HG03039 (cell line): ENCODE results near the gene NDST3.

Experiments
- ATAC-seq: cut with Tn5 transposase; IDR thresholded peaks from one replicate; pipeline ENCODE4 v1.9.1; 2021; ENCODE audit warnings: mild to moderate bottlenecking, moderate library complexity; ENCODE audit not compliant: unreplicated experiment

Gene NDST3

GRCh38 chr4:118173956-118174725, 139.9 kb downstream of the NDST3 start:
- ATAC-seq = no peak

DNA sequence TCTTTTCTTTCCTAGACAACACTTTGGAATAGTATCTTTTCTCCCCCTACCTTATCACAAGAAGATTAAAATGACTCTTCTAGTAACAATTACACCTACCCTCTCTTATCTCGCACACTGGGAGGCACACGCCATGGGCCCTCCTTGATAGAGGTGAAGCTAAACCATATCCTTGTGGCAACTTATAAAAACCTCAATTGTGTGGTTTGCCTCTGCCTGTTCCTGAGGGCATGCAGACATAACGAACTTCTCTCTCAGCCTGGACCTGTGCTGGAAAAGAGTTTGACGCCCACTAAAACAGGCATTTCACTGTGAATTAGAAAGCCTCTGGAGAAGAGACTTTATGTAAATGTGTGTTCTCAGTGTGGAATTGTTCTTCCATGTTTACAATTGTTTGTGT, 141.2 kb downstream of the NDST3 start:
- no peak for ATAC-seq

DNA sequence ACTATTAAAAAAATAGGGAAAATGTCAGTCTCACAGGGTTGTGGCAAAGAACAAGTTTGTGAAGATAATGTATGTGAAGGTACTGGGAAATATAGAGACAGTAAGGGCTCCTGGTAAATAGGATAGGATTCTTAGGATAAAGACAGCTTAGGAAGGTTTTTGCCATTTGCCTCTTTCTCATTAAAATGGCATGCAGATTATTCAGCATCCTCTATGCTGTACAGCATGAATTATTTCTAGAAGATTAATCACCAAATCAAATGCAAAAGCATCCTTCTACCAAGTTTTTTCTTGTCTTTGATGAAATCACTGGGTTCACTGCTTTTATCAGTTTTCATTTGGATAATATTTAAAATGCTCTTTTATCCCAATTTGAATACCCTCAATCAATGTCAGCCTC, 142.8 kb downstream of the NDST3 start:
- no peak for ATAC-seq

DNA sequence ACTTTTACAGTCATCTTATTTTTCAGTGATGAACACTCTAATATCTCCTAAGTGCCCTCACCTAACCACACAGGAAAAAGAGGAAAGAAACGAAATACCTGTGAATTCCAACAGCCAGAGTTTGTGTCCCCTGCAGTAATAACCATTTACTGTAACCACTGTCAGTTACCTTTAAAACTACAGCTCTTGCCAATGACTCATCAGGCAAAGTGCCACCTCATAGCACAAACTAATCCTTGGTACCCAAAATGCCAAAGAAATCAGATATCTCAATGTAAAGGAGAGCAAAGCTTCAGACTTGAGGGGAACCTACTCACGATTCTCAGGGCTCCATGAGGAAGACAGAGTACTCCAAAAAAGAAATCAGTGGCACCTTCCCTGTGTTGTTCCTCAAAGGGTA, 146.5 kb downstream of the NDST3 start:
- ATAC-seq = no peak

GRCh38 chr4:118190903-118191302, 156.6 kb downstream of the NDST3 start:
- no peak for ATAC-seq

- ATAC-seq = no peak
Measured at GRCh38 chr4:118193421-118193820, 159.1 kb downstream of the NDST3 start.

DNA sequence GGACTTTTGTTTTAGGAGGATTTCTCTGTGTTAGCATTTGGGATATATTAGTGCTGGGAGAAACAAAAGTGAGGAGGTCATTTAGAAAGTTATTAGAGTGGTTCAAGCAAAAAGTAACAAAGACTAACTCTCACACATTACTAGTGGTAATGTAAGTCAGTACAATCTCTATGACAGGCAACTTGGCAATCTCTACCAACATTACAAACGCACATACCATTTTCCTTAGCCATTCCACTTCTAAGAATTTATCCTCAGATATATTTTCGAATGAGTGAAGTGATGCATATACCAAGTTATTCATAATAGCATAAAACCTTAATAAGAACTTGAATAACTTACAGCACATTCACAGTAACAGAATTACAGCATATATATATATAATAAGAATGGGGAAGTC, 172.3 kb downstream of the NDST3 start:
- no peak for ATAC-seq

- ATAC-seq = no peak
Measured at GRCh38 chr4:118213101-118213500, 178.8 kb downstream of the NDST3 start.

DNA sequence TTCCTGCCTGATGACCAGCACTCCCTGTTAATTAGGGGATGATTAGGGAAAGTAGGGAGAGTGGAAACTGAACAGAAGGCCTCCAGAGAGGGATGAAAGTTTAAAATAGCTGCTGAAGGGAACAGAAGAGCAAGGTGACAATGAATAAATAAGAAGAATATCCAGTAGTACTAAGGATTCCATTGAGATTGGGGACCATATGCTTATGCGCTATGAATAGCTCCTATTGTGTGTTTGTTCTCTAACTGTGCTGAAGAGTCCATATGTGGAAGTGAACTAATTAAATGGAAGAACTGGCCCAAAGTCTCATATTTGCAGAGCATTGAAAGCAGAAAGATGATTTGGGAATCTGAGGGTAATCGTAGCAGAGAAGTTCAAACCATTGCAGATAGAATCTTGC, 181.5 kb downstream of the NDST3 start:
- no peak for ATAC-seq

- ATAC-seq = no peak
Measured at GRCh38 chr4:118221227-118221800, 187.0 kb downstream of the NDST3 start.

- no peak for ATAC-seq
Measured at GRCh38 chr4:118224243-118224829, 190.1 kb downstream of the NDST3 start.

DNA sequence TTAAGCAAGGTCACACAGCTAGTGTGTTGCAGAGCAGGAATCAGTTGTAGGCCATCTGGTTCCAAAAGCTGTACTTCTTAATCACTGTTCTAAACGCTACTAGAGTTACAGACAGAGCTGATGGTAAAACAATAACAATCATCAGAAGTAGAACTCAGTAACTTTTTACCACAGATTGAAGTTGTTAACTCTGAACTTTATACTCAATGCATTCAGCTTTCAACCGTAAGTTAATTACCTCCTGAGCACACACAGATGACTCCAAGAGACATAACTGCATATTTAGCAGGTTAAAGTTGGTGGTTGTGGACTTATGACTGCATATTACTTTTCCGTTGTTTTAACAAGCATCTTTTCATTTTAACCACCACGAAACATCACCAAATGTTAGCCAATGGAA, 191.2 kb downstream of the NDST3 start:
- ATAC-seq = no peak

- no peak for ATAC-seq
Measured at GRCh38 chr4:118226311-118227010, 192.2 kb downstream of the NDST3 start.

DNA sequence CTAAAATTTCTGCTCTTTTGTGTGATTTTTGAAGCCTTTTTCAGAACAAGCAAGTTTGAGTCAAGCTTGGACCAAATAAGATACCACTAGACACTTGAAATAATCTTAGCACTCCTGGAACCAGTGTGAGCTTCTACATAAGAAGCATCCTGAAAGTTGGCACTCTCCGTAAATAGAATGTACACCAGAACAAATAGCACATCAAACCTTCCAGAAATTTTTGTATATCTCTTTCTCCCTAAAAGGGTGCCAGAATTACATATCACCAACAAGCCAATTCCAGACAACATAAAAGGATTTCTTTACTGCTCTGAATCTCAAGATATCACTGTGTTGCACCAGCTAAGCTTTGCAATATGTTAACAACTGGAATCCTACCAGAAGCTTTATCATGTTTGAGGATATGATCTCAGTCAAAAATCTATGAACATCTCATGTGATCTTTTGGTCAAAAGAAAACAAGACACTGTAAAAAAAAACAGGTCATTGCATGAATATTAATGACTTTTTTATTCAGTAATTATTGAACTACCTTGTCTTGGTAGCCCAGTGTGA, 201.4 kb downstream of the NDST3 start:
- ATAC-seq = no peak

DNA sequence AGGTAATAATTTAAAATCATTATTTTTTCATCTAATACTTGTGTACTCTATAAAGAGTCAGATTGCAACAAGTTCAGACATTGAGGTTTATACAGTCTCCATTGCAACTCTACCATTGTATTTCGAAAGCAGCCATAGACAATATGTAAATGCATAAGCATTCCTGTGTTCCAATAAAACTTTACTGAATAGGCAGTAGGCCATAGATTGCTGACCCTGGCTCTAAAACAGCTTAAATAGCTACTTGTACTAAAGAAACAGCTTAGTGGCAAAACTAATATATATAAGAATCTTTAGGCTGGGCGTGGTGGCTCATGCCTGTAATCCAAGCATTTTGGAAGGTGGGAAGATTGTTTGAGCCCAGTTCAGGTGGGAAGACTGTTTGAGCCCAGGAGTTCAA, 203.2 kb downstream of the NDST3 start:
- no peak for ATAC-seq

DNA sequence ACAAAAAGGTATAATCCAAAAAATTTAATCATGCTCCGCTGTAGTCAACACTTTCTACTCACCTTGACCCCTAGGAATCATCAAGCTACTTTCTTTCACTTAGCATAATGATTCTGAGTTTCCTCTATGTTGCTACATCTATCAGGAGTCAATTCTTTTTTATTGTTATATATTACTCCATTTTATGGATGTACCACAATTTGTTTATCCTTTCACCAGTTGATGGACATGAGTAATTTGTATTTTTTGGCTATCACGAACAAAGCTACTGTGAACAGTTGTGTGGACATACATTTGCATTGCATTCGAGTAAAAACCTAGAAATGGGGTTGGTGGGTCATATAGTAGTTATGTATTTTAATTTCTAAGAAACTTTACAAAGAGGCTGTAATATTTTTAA, 215.6 kb downstream of the NDST3 start:
- no peak for ATAC-seq

GRCh38 chr4:118254368-118254767, 220.1 kb downstream of the NDST3 start:
- no peak for ATAC-seq

GRCh38 chr4:118259111-118259510, 224.8 kb downstream of the NDST3 start:
- no peak for ATAC-seq

DNA sequence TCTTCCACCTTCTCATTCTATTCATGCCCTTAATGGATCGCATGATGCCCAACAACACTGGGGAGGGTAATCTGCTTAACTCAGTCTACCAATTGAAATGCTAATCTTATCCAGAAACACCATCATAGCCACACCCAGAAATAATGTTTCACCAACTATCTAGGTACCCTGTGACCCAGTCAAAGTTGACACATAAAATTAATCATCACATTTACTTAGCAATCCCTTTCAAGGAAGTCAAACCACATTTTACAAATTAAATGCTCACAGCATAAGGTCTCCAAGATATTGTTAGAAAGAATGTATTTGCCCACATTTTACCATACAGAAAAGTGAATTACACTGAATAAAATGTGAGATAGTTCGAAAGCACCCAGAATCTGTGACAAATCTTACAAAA, 226.0 kb downstream of the NDST3 start:
- ATAC-seq = no peak

DNA sequence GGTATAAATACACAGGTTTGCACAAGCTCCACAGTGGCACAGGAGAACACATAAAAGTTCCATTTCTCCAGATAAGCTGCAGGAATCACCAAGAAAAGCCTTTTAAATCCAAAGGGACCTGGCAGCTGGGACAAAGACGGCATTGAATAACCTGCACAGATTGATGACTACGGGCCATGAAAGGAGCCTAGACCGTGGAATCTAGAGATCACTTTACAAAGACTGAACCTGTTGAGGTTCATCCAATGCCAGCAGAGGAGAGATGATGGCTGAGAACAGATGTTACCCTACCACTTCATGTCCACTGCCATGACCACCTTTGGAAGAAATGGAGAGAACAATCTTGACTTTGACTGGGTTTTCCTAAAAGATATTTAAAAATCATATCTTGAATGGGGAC, 229.8 kb downstream of the NDST3 start:
- no peak for ATAC-seq

DNA sequence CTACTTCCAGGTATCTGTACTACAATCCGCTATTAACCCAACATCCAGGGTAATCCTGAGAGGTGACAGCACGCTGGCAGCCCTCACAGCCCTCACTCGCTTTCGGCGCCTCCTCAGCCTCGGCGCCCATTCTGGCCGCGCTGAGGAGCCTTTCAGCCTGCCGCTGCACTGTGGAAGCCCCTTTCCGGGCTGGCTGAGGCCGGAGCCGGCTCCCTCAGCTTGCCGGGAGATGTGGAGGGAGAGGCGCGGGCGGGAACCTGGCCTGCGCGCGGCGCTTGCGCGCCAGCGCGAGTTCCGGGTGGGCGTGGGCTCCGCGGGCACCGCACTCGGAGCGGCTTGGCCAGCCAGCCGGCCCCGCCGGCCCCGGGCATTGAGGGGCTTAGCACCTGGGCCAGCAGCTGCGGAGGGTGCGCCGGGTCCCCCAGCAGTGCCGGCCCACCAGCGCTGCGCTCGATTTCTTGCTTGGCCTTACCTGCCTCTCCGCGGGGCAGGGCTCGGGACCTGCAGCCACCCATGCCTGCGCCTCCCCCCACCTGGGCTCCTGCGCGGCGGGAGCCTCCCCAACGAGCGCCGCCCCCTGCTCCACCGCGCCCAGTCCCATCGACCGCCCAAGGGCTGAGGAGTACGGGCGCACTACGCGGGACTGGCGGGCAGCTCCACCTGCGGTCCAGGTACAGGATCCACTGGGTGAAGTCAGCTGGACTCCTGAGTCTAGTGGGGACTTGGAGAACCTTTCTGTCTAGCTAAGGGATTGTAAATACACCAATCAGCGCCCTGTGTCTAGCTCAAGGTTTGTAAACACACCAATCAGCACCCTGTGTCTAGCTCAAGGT, 231.2 kb downstream of the NDST3 start:
- no peak for ATAC-seq
